Smooth muscle cell (in vitro differentiated cells): ENCODE measurements around the gene EIF2B1. TPM values are rescaled to one million over a fixed set of nuclear protein-coding genes. Genes with fewer than 3 reads are reported as not detected.
"Not testable (repeated sequence)": the region's sequence is repeated elsewhere in the genome, so short reads cannot be mapped to it uniquely, and the experiment has no call there.

Experiments used
- DNase-seq: peaks from one replicate; lab custom pipeline; 2025; ENCODE audit not compliant: unreplicated experiment; lab: John Stamatoyannopoulos, UW
- H2AFZ ChIP-seq: fragments of 200-600 bp; sonication (generic); 2 replicates; pipeline ENCODE4 v1.6.0; 2016; ENCODE audit warnings: antibody characterized with exemption, low read depth, mild to moderate bottlenecking
- H3F3A ChIP-seq: fragments of 200-600 bp; sonication (generic); 2 replicates; pipeline ENCODE4 v1.6.0; 2017; ENCODE audit warnings: antibody characterized with exemption, low read depth
- H3K27ac ChIP-seq: fragments of 200-600 bp; sonication (generic); 2 replicates; pipeline ENCODE4 v1.5.1; 2016; ENCODE audit warnings: low read depth, mild to moderate bottlenecking
- H3K27me3 ChIP-seq: fragments of 200-600 bp; sonication (generic); 2 replicates; pipeline ENCODE4 v1.6.1; 2016; ENCODE audit warnings: low read depth, mild to moderate bottlenecking
- H3K36me3 ChIP-seq: fragments of 200-600 bp; sonication (generic); 2 replicates; pipeline ENCODE4 v1.5.1; 2016; ENCODE audit warnings: low read depth
- H3K4me1 ChIP-seq: fragments of 200-600 bp; sonication (generic); 2 replicates; pipeline ENCODE4 v1.5.1; 2016; ENCODE audit warnings: low read depth
- H3K4me2 ChIP-seq: fragments of 200-600 bp; sonication (generic); 2 replicates; pipeline ENCODE4 v1.6.0; 2016; ENCODE audit warnings: mild to moderate bottlenecking
- H3K4me3 ChIP-seq: fragments of 200-600 bp; sonication (generic); 2 replicates; pipeline ENCODE4 v1.5.1; 2016; ENCODE audit warnings: mild to moderate bottlenecking
- H3K79me2 ChIP-seq: fragments of 200-600 bp; sonication (generic); 2 replicates; pipeline ENCODE4 v1.6.0; 2016; ENCODE audit warnings: low read depth, mild to moderate bottlenecking
- H3K9ac ChIP-seq: fragments of 200-600 bp; sonication (generic); 2 replicates; pipeline ENCODE4 v1.6.0; 2016; ENCODE audit warnings: low read depth
- H3K9me3 ChIP-seq: fragments of 200-600 bp; sonication (generic); replicated peaks from 2 replicates; pipeline ENCODE4 v1.5.1; 2016; ENCODE audit warnings: low read depth
- H4K20me1 ChIP-seq: fragments of 200-600 bp; sonication (generic); 2 replicates; pipeline ENCODE4 v1.6.0; 2016; ENCODE audit warnings: low read depth
- WGBS: methylation state at CpG from one replicate; pipeline ENCODE4 v1.1.7; 2016; ENCODE audit warnings: low lambda C conversion rate; 5-methylcytosine and 5-hydroxymethylcytosine counted together
- polyA plus RNA-seq: library from polyadenylated mRNA; unstranded; fragments of >200 nt; fragmentation: Nextera tagmentation; extraction: Ambion mirVana; gene quantifications from 2 replicates; pipeline ENCODE4 v1.2.1, GENCODE V29; 2016
- total RNA-seq: library from RNA; depleted of rRNA; stranded (reverse); fragments of >200 nt; gene quantifications from 2 replicates; pipeline ENCODE4 v1.2.3, GENCODE V29; 2014
- TF ChIP-seq, protein P1 (sequence below): fragments of 200-600 bp; sonication (generic); IDR thresholded peaks from 2 replicates; pipeline ENCODE4 v1.5.1; 2017; ENCODE audit warnings: borderline replicate concordance, mild to moderate bottlenecking, antibody characterized with exemption; ENCODE audit not compliant: insufficient read depth, poor library complexity, severe bottlenecking

The EIF2B1 gene
- total and polyA plus RNA-seq, 2 experiments from 2014 or later, result 47.0 to 87.4 TPM

DNA sequence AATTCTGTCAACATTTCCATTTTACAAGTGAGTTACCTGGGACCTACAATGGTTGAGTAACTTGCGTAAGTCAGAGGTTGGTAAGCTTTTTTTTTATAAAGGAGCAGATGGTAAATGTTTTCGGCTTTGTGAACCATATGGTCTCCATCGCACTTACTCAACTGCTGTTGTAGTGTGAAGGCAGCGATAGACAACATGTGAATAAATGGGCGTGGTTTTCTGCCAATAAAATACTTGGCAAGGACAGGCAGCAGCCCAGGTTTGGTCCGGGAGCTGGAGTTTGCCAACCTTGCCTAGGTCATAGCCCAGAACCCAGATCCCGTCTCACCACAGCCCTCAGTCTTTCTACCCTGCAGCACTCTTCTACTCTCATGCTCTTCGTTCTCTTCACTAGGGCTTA is 25.3 kb downstream of the EIF2B1 start:
- Histone ChIP-seq H3K9me3 (no peaks in the 10 kb centered on the region), H3K4me1 (no peaks in the 10 kb centered on the region), H3F3A (no peaks in the 10 kb centered on the region), H3K79me2 (peaks cover 42% of the 10 kb centered on the region), H3K9ac (no peak overlapping the region), H4K20me1 (no peaks in the 10 kb centered on the region), H3K36me3 (peaks cover 26% of the 10 kb centered on the region), H3K27me3 (no peaks in the 10 kb centered on the region), H3K4me2 (no peak overlapping the region), H3K4me3 (no peak overlapping the region), H3K27ac (no peak overlapping the region), H2AFZ (no peak overlapping the region)
- TF ChIP-seq, protein P1, sequence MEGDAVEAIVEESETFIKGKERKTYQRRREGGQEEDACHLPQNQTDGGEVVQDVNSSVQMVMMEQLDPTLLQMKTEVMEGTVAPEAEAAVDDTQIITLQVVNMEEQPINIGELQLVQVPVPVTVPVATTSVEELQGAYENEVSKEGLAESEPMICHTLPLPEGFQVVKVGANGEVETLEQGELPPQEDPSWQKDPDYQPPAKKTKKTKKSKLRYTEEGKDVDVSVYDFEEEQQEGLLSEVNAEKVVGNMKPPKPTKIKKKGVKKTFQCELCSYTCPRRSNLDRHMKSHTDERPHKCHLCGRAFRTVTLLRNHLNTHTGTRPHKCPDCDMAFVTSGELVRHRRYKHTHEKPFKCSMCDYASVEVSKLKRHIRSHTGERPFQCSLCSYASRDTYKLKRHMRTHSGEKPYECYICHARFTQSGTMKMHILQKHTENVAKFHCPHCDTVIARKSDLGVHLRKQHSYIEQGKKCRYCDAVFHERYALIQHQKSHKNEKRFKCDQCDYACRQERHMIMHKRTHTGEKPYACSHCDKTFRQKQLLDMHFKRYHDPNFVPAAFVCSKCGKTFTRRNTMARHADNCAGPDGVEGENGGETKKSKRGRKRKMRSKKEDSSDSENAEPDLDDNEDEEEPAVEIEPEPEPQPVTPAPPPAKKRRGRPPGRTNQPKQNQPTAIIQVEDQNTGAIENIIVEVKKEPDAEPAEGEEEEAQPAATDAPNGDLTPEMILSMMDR, result no peak
- WGBS, result 95% methylated on average over 8 of the region's 8 CpGs
- DNase-seq, result no peak

DNA sequence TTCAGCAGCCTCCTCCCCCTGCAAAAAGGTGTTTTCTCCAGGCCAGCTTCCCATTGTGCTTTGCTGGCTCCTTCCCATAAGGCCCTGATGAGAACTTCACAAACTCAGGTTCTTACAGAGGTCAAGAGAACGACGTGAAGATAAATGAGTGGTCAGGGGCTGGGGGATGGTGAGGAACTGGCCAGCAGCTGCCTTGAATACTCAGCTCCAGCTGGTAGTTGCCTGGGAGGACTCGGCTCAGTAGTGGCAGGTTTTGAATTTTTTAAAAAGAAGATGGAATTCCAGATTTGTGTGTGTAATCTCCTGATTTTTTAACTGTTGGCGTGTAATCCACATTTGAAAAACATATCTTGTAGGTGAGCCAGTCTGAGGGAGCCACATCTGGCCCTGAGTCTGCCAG is 25.7 kb downstream of the EIF2B1 start:
- no peak overlapping the region for H3K4me2 ChIP-seq
- H3K9me3 ChIP-seq, result no peaks in the 10 kb centered on the region
- WGBS, result 95% methylated on average over 4 of the region's 4 CpGs
- no peak overlapping the region for H2AFZ ChIP-seq
- DNase-seq, result no peak
- H3K4me1 ChIP-seq, result peaks cover 4% of the 10 kb centered on the region
- H3F3A ChIP-seq, result no peaks in the 10 kb centered on the region
- H3K27ac ChIP-seq, result no peak overlapping the region
- no peaks in the 10 kb centered on the region for H4K20me1 ChIP-seq
- H3K4me3 ChIP-seq, result no peak overlapping the region
- H3K36me3 ChIP-seq, result peaks cover 21% of the 10 kb centered on the region
- TF ChIP-seq, protein P1, result no peak
- H3K9ac ChIP-seq, result no peak overlapping the region
- no peaks in the 10 kb centered on the region for H3K27me3 ChIP-seq
- peaks cover 46% of the 10 kb centered on the region for H3K79me2 ChIP-seq

DNA sequence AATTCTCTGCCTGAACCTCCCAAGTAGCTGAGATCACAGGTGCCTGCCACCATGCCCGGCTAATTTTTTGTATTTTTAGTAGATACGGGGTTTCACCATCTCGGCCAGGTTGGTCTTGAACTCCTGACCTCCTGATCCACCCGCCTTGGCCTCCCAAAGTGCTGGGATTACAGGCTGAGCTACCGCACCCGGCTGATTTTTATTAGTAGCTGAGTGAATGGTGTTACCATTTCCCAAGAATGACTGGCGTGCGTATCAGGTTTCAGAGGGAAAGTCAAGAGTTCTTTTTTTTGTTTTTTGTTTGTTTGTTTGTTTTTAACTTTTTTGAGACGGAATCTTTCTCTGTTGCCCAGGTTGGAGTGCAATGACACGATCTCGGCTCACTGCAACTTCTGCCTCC is 30.0 kb downstream of the EIF2B1 start:
- not testable (repeated sequence) for H4K20me1 ChIP-seq, H3K36me3 ChIP-seq, H3F3A ChIP-seq, H3K9ac ChIP-seq, H3K4me1 ChIP-seq, H3K4me2 ChIP-seq, H2AFZ ChIP-seq, H3K27me3 ChIP-seq, H3K9me3 ChIP-seq, DNase-seq, H3K27ac ChIP-seq, H3K4me3 ChIP-seq
- H3K79me2 ChIP-seq, result peaks cover 49% of the 10 kb centered on the region
- 94% methylated on average over 11 of the region's 11 CpGs for WGBS

DNA sequence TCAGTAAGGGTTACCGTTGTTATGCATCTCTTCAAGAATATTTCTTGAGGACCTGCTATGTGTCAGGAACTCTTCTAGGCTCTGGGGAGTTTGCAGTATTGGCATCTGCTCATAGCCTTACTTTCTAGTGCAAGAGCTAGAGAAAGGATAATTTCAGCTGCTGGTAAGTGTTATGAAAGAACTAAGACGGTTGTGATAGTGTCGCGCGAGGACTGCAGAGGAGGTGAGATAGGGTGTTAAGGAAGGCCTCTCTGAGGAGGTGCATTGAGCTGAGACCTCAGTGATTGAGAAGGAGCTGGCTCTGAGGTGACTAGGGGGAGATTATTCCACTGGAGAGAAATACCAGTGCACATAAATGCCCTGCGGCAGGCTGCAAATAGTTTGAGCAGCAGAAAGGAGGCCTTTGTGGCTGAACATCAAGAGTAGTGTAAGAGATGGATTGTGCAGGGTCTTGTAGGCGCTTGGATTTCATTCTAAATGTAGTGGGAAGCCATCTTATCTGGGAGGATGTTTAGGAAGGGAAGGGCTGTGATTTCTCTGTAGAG is 30.8 kb downstream of the EIF2B1 start:
- WGBS, result 21% methylated on average over 7 of the region's 7 CpGs
- peak overlapping the region; percentile 87 for H3K4me3 ChIP-seq
- H4K20me1 ChIP-seq, result peaks cover 5% of the 10 kb centered on the region
- peak overlapping the region; percentile 20 for H3K27ac ChIP-seq
- H3K9me3 ChIP-seq, result no peaks in the 10 kb centered on the region
- peaks cover 7% of the 10 kb centered on the region for H3K36me3 ChIP-seq
- peak overlapping the region; percentile 99 for H3K4me2 ChIP-seq
- peaks cover 51% of the 10 kb centered on the region for H3K79me2 ChIP-seq
- peak overlapping the region; percentile 91 for H2AFZ ChIP-seq
- H3K27me3 ChIP-seq, result no peaks in the 10 kb centered on the region
- peaks cover 17% of the 10 kb centered on the region for H3F3A ChIP-seq
- no peak for DNase-seq
- H3K9ac ChIP-seq, result peak overlapping the region; percentile 78
- TF ChIP-seq, protein P1, result no peak
- peaks cover 8% of the 10 kb centered on the region for H3K4me1 ChIP-seq
